GM21526 (cell line): Measurements from ENCODE around the gene LDHAL6B.

ENCODE experiments used
- ATAC-seq: cut with Tn5 transposase; IDR thresholded peaks from one replicate; pipeline ENCODE4 v1.9.1; 2021; ENCODE audit warnings: moderate library complexity; ENCODE audit not compliant: unreplicated experiment, low FRiP score

LDHAL6B gene

DNA sequence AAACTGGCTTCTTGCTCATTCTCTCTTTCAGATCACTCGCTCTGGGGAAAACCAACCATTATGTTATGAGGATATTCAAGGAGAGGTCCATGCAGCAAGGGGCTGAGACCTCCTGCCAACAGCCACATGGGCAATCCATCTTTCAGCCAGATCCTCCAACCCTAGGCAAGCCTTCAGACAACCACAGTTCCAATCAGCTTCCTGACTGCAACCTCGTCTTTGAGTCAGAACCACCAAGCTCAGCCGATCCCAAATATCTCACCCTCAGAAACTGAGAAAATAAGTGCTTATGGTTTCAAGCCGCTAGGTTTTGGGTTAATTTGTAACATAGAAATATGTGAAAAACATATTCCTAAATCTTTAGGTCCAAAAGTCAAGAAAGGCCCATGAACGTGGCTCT lies 10.3 kb downstream of the LDHAL6B start:
- no peak for ATAC-seq

- ATAC-seq, result no peak
Measured at GRCh38 chr15:59217876-59218498, 11.3 kb downstream of the LDHAL6B start.

DNA sequence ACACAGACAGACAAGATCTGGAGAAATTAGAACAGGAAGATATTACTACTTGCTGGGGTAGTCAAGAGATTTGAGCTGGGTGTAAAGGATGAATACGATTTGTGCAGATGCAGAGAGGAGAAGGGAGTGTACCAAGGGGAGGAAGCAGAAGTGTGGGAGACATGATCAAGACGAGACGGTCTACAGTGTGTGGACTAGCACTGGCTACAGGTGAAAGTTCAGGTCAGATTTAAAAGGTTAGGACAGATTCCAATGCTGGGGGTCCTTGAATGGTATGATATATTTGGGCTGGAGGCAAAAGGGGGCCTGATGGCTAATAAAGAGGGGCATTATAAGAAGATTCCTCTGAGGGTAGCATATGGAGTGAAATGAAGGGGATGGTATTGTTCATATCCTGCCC lies 12.1 kb downstream of the LDHAL6B start:
- ATAC-seq, result no peak

DNA sequence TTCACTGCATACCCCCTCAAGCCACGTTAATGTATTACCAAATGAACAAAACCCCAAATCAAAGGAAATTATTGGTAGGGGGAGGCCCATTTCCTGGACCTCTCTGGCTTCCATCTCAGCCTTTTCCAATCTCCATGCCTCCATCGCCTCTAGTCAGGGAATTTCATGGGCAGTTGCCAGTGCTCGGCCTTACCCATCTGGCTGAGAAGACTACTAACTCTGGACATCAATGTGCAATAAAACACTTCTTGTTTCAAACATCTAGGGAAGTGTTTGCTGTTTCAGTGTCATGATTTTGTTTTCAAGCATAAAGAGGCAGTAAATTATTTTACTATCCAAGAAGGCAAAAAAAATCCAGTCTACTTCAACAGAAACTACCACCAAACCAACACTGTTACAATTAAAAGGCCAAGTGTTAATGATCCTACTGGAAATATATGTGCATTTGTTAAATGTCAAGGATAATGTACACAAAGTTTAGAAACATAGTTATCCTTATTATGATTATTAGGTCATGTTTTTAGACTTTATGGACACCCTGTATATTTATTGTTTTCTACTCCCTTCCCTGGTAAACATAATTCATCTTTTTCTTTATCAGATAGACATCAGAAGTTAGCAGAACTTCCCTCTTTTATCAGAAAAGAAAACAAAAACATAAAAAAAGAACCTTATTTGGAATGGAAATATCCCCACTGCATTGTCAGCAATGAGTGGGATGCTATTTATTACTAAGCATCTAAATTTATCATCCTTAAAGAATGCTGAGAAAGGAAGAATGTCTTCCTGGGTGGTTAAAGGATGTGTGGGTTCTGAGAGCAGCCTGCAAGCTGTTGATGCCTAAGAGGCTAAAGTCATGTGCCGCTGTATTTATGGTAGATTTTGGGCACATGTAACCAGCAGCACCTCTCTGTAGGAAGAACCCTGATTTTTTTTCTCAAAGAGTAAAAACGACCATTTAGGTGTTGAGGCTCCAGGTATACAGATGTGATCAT lies 15.2 kb downstream of the LDHAL6B start:
- no peak for ATAC-seq

- no peak for ATAC-seq
Measured at GRCh38 chr15:59222906-59223550, 16.4 kb downstream of the LDHAL6B start.

GRCh38 chr15:59223736-59224135 lies 17.1 kb downstream of the LDHAL6B start:
- no peak for ATAC-seq

DNA sequence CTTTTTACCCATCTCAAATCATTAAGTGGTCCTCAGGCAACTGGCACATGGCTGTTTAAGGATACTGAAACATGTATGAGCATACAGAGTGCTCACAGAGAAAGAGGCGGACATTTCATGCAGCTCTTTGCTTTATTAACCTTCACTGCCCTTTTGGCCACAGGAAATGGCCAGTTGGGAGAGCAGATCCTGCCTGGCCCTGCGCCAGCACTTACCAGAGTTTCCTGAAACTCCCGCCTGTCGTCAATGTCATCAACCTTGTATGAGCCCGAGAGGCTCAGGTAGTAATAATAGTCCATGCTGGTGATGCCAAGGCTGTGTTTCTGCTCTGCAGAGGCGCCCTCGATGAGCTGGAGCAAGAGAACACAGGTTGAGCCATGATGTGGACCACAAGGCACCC lies 17.8 kb downstream of the LDHAL6B start:
- ATAC-seq, result no peak

DNA sequence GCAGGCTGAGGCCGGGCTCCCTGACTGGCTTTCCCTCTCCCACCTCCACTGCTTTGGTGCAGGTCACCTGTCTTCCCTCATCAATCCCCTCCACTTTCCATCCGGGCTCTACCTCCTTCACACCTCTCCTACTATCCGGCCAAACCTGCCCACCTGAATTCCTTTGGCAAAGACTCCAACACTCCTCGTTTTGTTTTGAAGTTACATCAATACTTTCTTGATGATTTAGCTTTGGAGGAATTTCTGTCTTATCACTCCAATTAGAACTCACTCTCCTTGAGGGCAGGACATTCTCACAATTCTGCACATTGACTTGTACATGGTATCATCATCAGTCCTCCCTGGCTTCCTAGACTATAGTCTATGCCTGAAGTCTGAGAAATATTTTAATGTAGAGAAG lies 20.4 kb downstream of the LDHAL6B start:
- ATAC-seq, result no peak

DNA sequence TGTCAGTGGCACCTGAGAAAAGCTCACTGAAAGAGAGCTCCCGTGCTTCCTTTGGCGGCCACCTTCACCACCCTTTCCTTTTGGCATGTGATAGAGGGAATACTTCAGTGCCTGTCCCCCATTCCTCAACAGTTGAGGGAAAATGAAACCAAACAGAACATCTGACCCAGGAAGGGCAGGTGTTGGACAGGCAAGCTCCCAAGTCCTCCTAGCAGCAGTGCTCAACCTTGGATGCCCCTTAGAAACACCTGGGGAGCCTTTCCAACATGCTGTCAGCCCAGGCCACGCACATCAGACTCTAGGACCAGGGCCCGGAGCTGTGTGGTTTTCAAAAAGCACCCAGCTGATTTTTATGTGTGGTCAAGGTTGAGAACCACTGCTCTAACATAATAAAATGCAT lies 22.4 kb downstream of the LDHAL6B start:
- no peak for ATAC-seq

DNA sequence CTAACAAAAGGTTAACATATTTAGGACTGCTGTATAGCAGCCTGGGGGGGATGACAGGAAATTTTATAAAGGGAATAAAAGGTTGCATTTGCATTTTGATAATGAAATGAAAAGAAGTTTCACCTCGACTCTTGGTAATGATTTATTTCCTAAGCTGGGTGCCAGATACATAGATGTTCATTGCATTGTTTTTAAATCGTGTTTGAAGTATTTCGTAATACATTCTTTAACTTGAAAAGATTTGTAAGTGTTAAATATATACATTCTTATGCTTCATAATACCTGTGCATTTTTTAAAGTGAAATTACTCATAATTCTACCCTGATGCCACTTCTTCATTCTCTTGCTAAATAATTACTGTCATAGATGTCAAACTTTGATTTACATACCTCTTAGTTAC lies 22.8 kb downstream of the LDHAL6B start:
- no peak for ATAC-seq

- no peak for ATAC-seq
Measured at GRCh38 chr15:59230531-59231055, 23.9 kb downstream of the LDHAL6B start.

DNA sequence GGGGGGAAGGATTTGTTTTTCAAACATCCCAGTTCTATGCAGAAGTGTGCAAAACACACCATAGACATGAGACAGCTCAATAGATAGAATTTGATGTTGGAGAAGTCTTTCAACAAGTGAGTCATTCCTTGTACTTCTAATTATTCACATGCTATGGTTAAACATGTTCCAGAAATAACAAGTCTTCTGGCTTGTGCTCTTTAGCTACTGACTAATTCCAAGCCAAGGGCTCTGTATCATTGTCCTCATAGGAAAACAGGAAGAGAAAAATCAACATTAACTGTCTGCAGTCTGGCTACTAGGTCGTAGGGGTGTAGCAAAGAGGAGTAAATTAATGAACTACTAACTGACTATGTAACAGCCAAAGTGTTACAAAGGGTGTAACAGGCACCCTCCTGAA lies 25.8 kb downstream of the LDHAL6B start:
- ATAC-seq, result no peak

- ATAC-seq, result no peak
Measured at GRCh38 chr15:59236394-59236793, 29.8 kb downstream of the LDHAL6B start.

GRCh38 chr15:59237119-59237855 lies 30.6 kb downstream of the LDHAL6B start:
- no peak for ATAC-seq

DNA sequence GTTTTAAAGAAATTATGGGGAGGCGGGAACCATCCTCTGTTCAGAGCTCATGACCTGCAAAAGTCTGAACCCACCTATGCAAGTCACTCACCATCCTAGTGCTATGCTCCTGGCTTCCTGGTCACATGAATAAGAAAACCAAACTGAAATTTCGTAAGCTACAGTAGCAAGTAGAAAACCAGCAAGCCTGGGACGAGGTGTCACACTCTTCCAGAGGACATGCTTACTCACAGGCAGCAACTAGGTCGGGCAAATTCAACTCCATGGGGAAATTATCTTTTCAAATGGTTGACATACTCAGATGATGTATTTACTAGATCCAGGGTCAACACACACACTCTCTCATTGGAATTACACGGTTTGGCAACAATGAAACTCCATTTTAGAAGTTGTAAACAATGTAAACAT lies 31.3 kb downstream of the LDHAL6B start:
- no peak for ATAC-seq

GRCh38 chr15:59240036-59240435 lies 33.4 kb downstream of the LDHAL6B start:
- ATAC-seq, result no peak

- no peak for ATAC-seq
Measured at GRCh38 chr15:59242649-59243048, 36.0 kb downstream of the LDHAL6B start.

DNA sequence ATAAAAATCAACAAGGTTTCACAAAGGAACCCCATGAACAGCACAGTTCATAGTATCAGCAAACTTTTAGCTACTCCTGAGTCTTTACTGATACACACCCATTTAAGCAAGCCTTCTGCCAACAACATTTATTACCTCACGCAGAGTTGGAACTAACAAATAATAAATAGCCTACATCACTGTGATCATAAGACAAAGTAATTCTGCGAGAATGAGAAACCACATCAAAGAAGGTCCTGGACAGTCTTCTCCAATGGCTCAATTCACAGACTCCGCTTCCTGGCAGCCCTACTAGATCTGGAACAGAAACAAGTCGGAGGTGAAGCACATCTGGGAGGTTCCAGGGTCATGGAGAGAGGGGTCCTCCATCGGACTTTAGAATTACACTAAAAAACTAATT lies 37.0 kb downstream of the LDHAL6B start:
- no peak for ATAC-seq

- ATAC-seq, result peak; percentile 63
Measured at GRCh38 chr15:59244337-59244736, 37.7 kb downstream of the LDHAL6B start.

GRCh38 chr15:59245559-59245958 lies 38.9 kb downstream of the LDHAL6B start:
- no peak for ATAC-seq
